K562 (cell line): Measurements from ENCODE around the gene SFXN5. TPM values are rescaled to one million over a fixed set of nuclear protein-coding genes. Genes with fewer than 3 reads are reported as not detected.

ENCODE experiments used
- ATAC-seq: fragments of 200-7000 bp; cut with Tn5 transposase; 3 replicates; pipeline ENCODE4 v1.9.1; 2020; ENCODE audit warnings: moderate library complexity
- BruUV-seq: library from RNA; stranded (reverse); fragments of 400-500 nt; replicated peaks from 2 replicates; lab custom pipeline; 2021; lab: Mats Ljungman, UMichigan
- CTCF ChIA-PET: fragments of 300-600 bp; formaldehyde crosslinking; extraction: SDS; loops from one replicate; lab custom pipeline; 2021; ENCODE audit warnings: low intra/inter-chr PET ratio; lab: Yijun Ruan, JAX
- POLR2A ChIA-PET: fragments of 300-600, 350-650 bp; sonication (Branson Sonifier 250); formaldehyde crosslinking; extraction: SDS; loops from one replicate; lab custom pipeline; 2021; ENCODE audit warnings: antibody characterized with exemption, inconsistent platforms; lab: Yijun Ruan, JAX
- DNase-seq, 4 experiments: peaks; one replicate each; pipeline versions ENCODE4 v3.0.0 to v3.0.0-alpha.2; 2011 to 2018; ENCODE audit warnings: low spot score in 3 of 4, mixed read lengths in 3 of 4; ENCODE audit errors: extremely low read depth in 1 of 4
- FAIRE-seq: peaks from 2 replicates; lab custom pipeline; 2011; peaks lifted over from hg19 to GRCh38; lab: Jason Lieb, UNC
- H2AFZ ChIP-seq: 2 replicates; pipeline ENCODE4 v1.6.0; 2011; ENCODE audit warnings: low read depth, low read length, control low read depth, inconsistent platforms
- H3K27ac ChIP-seq: fragments of 200-600 bp; 3 replicates; pipeline ENCODE4 v1.8.0; 2011; ENCODE audit warnings: low read depth, mild to moderate bottlenecking, control low read depth, inconsistent platforms, low read length, moderate library complexity, mixed read lengths; ENCODE audit errors: extremely low read depth
- H3K27me3 ChIP-seq, 2 experiments: fragments of 300-600 bp in 1 of 2; 2 replicates in 1 of 2; 3 replicates in 1 of 2; pipeline versions ENCODE4 v1.6.0 to v1.8.0; 2011; ENCODE audit warnings: inconsistent platforms in 2 of 2, low read length in 2 of 2, mild to moderate bottlenecking in 1 of 2, mixed read lengths in 1 of 2, moderate library complexity in 1 of 2; ENCODE audit not compliant: control insufficient read depth in 2 of 2, insufficient read depth in 2 of 2
- H3K36me3 ChIP-seq: fragments of 300-600 bp; 3 replicates; pipeline ENCODE4 v1.8.0; 2011; ENCODE audit warnings: mild to moderate bottlenecking, low read length, inconsistent platforms; ENCODE audit not compliant: control insufficient read depth, insufficient read depth
- H3K4me1 ChIP-seq, 2 experiments: fragments of 200-600 bp in 1 of 2; replicated peaks in 1 of 2; 2 replicates in 1 of 2; 3 replicates in 1 of 2; pipeline versions ENCODE4 v1.5.1 to v1.8.0; 2011; ENCODE audit warnings: inconsistent platforms in 2 of 2, low read length in 2 of 2, mild to moderate bottlenecking in 1 of 2, mixed read lengths in 1 of 2, moderate library complexity in 1 of 2; ENCODE audit not compliant: control insufficient read depth in 2 of 2, insufficient read depth in 2 of 2
- H3K4me2 ChIP-seq: 2 replicates; pipeline ENCODE4 v1.6.1; 2011; ENCODE audit warnings: low read length, control low read depth, inconsistent platforms, mixed read lengths; ENCODE audit not compliant: insufficient read depth
- H3K4me3 ChIP-seq: fragments of 200-600 bp; sonication (generic), shearing (Covaris generic); 2 replicates; pipeline ENCODE4 v1.5.1; 2016; ENCODE audit warnings: control low read depth, inconsistent platforms
- H3K79me2 ChIP-seq: fragments of 200-600 bp; 3 replicates; pipeline ENCODE4 v1.8.0; 2011; ENCODE audit warnings: low read length, inconsistent platforms; ENCODE audit not compliant: control insufficient read depth, insufficient read depth
- H3K9ac ChIP-seq, 2 experiments: 2 replicates each; pipeline versions ENCODE4 v1.6.0 to v1.6.1; 2011; ENCODE audit warnings: low read depth in 2 of 2, low read length in 2 of 2, control low read depth in 1 of 2, inconsistent platforms in 1 of 2, mild to moderate bottlenecking in 1 of 2, mixed read lengths in 1 of 2; ENCODE audit not compliant: insufficient read depth in 1 of 2
- H3K9me1 ChIP-seq: one replicate; pipeline ENCODE4 v1.6.0; 2011; ENCODE audit warnings: inconsistent platforms, mild to moderate bottlenecking, low read length, moderate library complexity; ENCODE audit not compliant: control insufficient read depth, insufficient read depth
- H3K9me3 ChIP-seq: replicated peaks from 2 replicates; pipeline ENCODE4 v1.5.1; 2011; ENCODE audit warnings: low read depth, low read length, inconsistent platforms; ENCODE audit not compliant: control insufficient read depth, insufficient read depth
- H4K20me1 ChIP-seq: replicated peaks from 2 replicates; pipeline ENCODE4 v1.6.1; 2011; ENCODE audit warnings: low read length, inconsistent platforms, mixed read lengths; ENCODE audit not compliant: control insufficient read depth, insufficient read depth
- ARHGAP35 ChIP-seq: fragments of 450-650 bp; IDR thresholded peaks from 2 replicates; pipeline ENCODE4 v1.6.1; 2018; ENCODE audit not compliant: partially characterized antibody
- BRF1 ChIP-seq: IDR thresholded peaks from 3 replicates; pipeline ENCODE4 v1.6.1; 2011; ENCODE audit warnings: borderline replicate concordance, mild to moderate bottlenecking; ENCODE audit not compliant: insufficient read length; ENCODE audit errors: extremely low read depth
- CEBPG ChIP-seq, 3 experiments: fragments of 200-800 bp in 1 of 3; sonication (Bioruptor generic) in 1 of 3; sonication (generic) in 1 of 3; formaldehyde crosslinking in 1 of 3; IDR thresholded peaks in 2 of 3; conservative IDR thresholded peaks in 1 of 3; 2 replicates each; pipeline versions ENCODE4 v1.6.1 to v1.8.0; 2016 to 2022; ENCODE audit warnings: missing compliant biosample characterization in 2 of 3, missing genetic modification characterization in 2 of 3, mild to moderate bottlenecking in 1 of 3, missing genetic modification reagents in 1 of 3
- EZH2 ChIP-seq: IDR thresholded peaks from 2 replicates; pipeline ENCODE4 v1.6.1; 2012; ENCODE audit warnings: low read depth, mild to moderate bottlenecking, inconsistent platforms, low read length, borderline replicate concordance
- KLF16 ChIP-seq: IDR thresholded peaks from 2 replicates; pipeline ENCODE4 v1.6.1; 2016; ENCODE audit warnings: antibody characterized with exemption
- POLR2B ChIP-seq: fragments of 450-650 bp; IDR thresholded peaks from 2 replicates; pipeline ENCODE4 v1.6.1; 2018; ENCODE audit warnings: low read depth; ENCODE audit not compliant: partially characterized antibody
- PURB ChIP-seq: sonication (generic); formaldehyde crosslinking; IDR thresholded peaks from 2 replicates; pipeline ENCODE4 v1.9.0; 2021; ENCODE audit warnings: low read depth, mild to moderate bottlenecking, missing genetic modification reagents
- SAP30 ChIP-seq: fragments of 200-600 bp; sonication (generic); IDR thresholded peaks from 2 replicates; pipeline ENCODE4 v1.6.1; 2012; ENCODE audit warnings: borderline replicate concordance, low read depth, mild to moderate bottlenecking, moderate library complexity, low read length, control low read depth, inconsistent platforms; ENCODE audit not compliant: insufficient read depth, poor library complexity, severe bottlenecking
- ZNF589 ChIP-seq: fragments of 200-800 bp; sonication (Bioruptor generic); IDR thresholded peaks from 2 replicates; pipeline ENCODE4 v1.6.1; 2016; ENCODE audit warnings: low read depth, missing genetic modification characterization, missing compliant biosample characterization
- WGBS: fragments of 100-300 bp; shearing (Covaris generic); methylation state at CpG from one replicate; pipeline ENCODE4 v1.1.6; 2016; ENCODE audit warnings: low coverage, mixed read lengths; ENCODE audit not compliant: insufficient coverage; ENCODE audit errors: missing lambda C conversion rate; 5-methylcytosine and 5-hydroxymethylcytosine counted together
- in situ Hi-C: fragments of 300-500 bp; cut with MboI; formaldehyde crosslinking; loops from 4 replicates; pipeline ENCODE4 v1.15.0; 2018; ENCODE audit warnings: inconsistent platforms, mixed read lengths
- intact Hi-C: fragments of 100-400 bp; cut with micrococcal nuclease; formaldehyde crosslinking; loops from 2 replicates; pipeline ENCODE4 v1.14.2; 2022
- polyA plus RNA-seq, 8 experiments: library from polyadenylated mRNA; depleted of rRNA in 4 of 8; stranded (reverse) in 5 of 8; unstranded in 3 of 8; fragments of >200 nt; fragmentation: Nextera tagmentation in 2 of 8; fragmentation: Illumina TruSeq in 1 of 8; extraction: Ambion mirVana in 2 of 8; extraction: Trizol in 1 of 8; gene quantifications; 2 replicates each; pipeline versions ENCODE4 v1.2.1 to v1.2.3, GENCODE V29; 2011 to 2014; ENCODE audit warnings: inconsistent platforms in 1 of 8, missing spikeins in 1 of 8
- total RNA-seq, 7 experiments: library from RNA; depleted of rRNA in 6 of 7; stranded (reverse); fragments of >200 nt in 6 of 7; fragmentation: Illumina TruSeq in 2 of 7; extraction: Trizol in 2 of 7; gene quantifications; 2 replicates each; pipeline versions ENCODE4 v1.2.1 to v1.2.3, GENCODE V29; 2011 to 2021; ENCODE audit warnings: low replicate concordance in 1 of 7
- TF ChIP-seq, protein P1 (sequence below): sonication (generic); formaldehyde crosslinking; IDR thresholded peaks from 2 replicates; pipeline ENCODE4 v1.8.0; 2023; ENCODE audit warnings: mild to moderate bottlenecking, missing genetic modification reagents
- TF ChIP-seq, protein P2 (sequence below), 2 experiments: fragments of 450-650 bp; IDR thresholded peaks; 2 replicates each; pipeline ENCODE4 v1.6.1; 2016
- TF ChIP-seq, protein P3 (sequence below): fragments of 250-450 bp; sonication (Bioruptor Pico); IDR thresholded peaks from 2 replicates; pipeline ENCODE4 v1.5.0; 2021
- TF ChIP-seq, protein P4 (sequence below): fragments of 450-650 bp; IDR thresholded peaks from 2 replicates; pipeline ENCODE4 v1.6.1; 2016

The SFXN5 gene
- total and polyA plus RNA-seq, 9 of the 15 experiments (the other 6 are each of a cell fraction or from before 2014, with no cell fraction given): 8.3 to 22.6 (median 16.0) TPM

DNA sequence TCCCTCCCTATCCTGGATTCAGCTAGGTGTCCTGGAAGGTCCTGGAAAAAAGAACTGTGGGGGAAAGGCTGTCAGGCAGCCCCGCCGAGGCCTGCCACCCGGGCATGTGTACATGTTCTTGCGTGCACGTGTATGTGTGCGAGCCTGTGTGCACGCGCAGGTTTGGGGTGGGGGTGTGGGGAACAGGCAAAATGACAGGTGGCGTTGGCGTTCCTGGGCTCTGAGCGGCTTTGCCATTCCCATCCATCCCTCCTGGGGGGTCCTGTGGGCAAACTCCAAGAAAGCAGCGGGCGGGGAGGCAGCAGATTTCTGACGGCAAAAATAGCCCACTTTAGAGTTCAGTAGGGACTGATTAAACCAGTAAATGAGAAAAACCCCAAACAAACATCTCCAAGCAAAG, 118.6 kb downstream of the SFXN5 start:
- no peak overlapping the region for H3K27ac ChIP-seq
- H3K4me3 ChIP-seq: no peak overlapping the region
- WGBS: 79% methylated on average over 11 of the region's 14 CpGs
- H3K4me1 ChIP-seq: peaks cover 0 to 8% of the 10 kb centered on the region in 2 experiments; a peak in 1 of 5 replicates
- no peak for FAIRE-seq
- ChIA-PET POLR2A (no interaction called here), CTCF (no interaction called here)
- H3K9me1 ChIP-seq: no peaks in the 10 kb centered on the region
- no peak overlapping the region for H3K9ac ChIP-seq
- in situ Hi-C loops (no loop called here), intact Hi-C loops (no loop called here)
- no peaks in the 10 kb centered on the region for H3K36me3 ChIP-seq
- no peaks in the 10 kb centered on the region for H3K27me3 ChIP-seq
- BruUV-seq: no TSS peak
- TF ChIP-seq, protein P1, sequence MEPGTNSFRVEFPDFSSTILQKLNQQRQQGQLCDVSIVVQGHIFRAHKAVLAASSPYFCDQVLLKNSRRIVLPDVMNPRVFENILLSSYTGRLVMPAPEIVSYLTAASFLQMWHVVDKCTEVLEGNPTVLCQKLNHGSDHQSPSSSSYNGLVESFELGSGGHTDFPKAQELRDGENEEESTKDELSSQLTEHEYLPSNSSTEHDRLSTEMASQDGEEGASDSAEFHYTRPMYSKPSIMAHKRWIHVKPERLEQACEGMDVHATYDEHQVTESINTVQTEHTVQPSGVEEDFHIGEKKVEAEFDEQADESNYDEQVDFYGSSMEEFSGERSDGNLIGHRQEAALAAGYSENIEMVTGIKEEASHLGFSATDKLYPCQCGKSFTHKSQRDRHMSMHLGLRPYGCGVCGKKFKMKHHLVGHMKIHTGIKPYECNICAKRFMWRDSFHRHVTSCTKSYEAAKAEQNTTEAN: no peak
- TF ChIP-seq BRF1: no peak
- no peak for TF ChIP-seq PURB
- TF ChIP-seq, protein P2, sequence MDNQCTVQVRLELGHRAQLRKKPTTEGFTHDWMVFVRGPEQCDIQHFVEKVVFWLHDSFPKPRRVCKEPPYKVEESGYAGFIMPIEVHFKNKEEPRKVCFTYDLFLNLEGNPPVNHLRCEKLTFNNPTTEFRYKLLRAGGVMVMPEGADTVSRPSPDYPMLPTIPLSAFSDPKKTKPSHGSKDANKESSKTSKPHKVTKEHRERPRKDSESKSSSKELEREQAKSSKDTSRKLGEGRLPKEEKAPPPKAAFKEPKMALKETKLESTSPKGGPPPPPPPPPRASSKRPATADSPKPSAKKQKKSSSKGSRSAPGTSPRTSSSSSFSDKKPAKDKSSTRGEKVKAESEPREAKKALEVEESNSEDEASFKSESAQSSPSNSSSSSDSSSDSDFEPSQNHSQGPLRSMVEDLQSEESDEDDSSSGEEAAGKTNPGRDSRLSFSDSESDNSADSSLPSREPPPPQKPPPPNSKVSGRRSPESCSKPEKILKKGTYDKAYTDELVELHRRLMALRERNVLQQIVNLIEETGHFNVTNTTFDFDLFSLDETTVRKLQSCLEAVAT (IDR thresholded peaks at IDR 0.05): no peak
- TF ChIP-seq POLR2B: no peak
- TF ChIP-seq, protein P3, sequence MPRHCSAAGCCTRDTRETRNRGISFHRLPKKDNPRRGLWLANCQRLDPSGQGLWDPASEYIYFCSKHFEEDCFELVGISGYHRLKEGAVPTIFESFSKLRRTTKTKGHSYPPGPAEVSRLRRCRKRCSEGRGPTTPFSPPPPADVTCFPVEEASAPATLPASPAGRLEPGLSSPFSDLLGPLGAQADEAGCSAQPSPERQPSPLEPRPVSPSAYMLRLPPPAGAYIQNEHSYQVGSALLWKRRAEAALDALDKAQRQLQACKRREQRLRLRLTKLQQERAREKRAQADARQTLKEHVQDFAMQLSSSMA: no peak
- TF ChIP-seq ZNF589 (CRISPR knock-in tag): no peak
- TF ChIP-seq SAP30: no peak
- TF ChIP-seq, protein P4, sequence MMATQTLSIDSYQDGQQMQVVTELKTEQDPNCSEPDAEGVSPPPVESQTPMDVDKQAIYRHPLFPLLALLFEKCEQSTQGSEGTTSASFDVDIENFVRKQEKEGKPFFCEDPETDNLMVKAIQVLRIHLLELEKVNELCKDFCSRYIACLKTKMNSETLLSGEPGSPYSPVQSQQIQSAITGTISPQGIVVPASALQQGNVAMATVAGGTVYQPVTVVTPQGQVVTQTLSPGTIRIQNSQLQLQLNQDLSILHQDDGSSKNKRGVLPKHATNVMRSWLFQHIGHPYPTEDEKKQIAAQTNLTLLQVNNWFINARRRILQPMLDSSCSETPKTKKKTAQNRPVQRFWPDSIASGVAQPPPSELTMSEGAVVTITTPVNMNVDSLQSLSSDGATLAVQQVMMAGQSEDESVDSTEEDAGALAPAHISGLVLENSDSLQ: no peak
- TF ChIP-seq EZH2: no peak
- TF ChIP-seq ARHGAP35: no peak
- no peak for TF ChIP-seq KLF16
- no peak for TF ChIP-seq CEBPG (CRISPR knock-in tag; IDR thresholded peaks at IDR 0.05)
- no peak for TF ChIP-seq CEBPG (tag; conservative IDR thresholded peaks at IDR 0.05 in 1 of 2, IDR thresholded peaks at IDR 0.05 in 1 of 2)
- no peaks in the 10 kb centered on the region for H3K9me3 ChIP-seq
- no peak overlapping the region for H2AFZ ChIP-seq
- DNase-seq: no peak
- ATAC-seq: no peak
- H3K4me2 ChIP-seq: no peak overlapping the region
- H3K79me2 ChIP-seq: no peaks in the 10 kb centered on the region
- H4K20me1 ChIP-seq: peaks cover 3% of the 10 kb centered on the region; the same call in 1 of the 2 replicates
